ENCODE data around the gene TENT4B.
A peak's percentile ranks its signal among the peaks of the same experiment; 100 is the strongest.
"Not testable (repeated sequence)": the region's sequence is repeated elsewhere in the genome, so short reads cannot be mapped to it uniquely, and the experiment has no call there.

The TENT4B gene

DNA sequence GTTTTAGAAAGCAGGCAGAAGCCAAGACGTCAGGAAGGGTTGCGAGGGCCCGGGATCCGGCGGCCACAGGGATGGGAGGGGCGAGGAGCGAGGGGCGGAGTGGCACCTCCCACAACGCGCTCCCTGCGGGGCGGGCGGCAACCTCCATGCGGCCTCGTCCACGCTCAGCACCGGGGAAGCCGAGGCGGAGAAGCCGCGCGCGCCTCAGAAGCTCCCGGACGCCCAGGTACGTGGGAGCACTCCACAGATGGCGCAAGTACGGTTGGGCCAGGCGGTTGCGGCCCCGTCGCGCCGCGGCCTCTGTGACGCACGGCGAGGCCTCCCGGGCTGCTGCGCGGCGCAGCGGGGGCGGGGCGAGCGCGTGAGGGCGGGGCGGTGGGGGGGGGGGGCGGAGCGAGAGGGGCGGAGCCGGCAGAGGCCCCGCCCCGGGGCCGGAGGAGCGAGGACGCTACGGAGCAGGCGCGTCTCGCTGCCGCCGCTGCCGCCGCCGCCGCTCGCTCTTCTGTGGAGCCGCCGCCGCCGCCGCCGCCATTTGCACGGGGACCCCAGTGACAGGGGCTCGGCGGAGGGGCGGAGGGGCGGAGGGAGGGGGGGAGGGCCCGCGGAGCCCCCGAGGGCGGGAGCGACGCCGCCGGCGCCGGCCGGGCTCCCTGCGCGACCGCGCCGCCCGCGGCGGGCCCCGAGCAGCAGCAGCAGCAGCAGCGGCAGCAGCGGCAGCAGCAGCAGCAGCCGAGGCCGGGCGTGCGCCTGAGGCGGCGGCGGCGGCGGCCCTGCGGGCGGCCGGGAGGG, at the start of gene TENT4B:
TSS of gene TENT4B (plus strand) at position 500 of the 789 bp plus-strand sequence. CDS start 316 bp downstream, outside the sequence.
- peak; percentile 72 to 77 for DNase-seq (ENCODE audit: low read depth in 2 of 2)

DNA sequence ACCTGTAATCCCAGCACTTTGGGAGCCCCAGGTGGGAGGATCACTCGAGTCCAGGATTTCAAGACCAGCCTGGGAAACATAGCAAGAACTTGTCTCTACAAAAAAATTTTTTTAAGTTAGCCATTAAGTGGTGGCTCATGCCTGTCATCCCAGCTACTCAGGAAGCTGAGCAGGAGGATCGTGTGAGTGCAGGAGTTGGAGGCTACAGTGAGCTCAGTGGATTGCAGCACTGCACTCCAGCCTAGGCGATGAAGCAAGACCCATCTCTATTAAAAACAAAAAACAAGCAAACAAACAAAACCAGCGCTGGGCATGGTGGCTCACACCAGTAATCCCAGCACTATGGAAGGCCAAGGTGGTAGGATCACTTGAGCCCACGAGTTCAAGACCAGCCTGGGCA, 49.3 kb upstream of the TENT4B start:
- no peak for DNase-seq (ENCODE audit: low read depth in 2 of 2)

DNA sequence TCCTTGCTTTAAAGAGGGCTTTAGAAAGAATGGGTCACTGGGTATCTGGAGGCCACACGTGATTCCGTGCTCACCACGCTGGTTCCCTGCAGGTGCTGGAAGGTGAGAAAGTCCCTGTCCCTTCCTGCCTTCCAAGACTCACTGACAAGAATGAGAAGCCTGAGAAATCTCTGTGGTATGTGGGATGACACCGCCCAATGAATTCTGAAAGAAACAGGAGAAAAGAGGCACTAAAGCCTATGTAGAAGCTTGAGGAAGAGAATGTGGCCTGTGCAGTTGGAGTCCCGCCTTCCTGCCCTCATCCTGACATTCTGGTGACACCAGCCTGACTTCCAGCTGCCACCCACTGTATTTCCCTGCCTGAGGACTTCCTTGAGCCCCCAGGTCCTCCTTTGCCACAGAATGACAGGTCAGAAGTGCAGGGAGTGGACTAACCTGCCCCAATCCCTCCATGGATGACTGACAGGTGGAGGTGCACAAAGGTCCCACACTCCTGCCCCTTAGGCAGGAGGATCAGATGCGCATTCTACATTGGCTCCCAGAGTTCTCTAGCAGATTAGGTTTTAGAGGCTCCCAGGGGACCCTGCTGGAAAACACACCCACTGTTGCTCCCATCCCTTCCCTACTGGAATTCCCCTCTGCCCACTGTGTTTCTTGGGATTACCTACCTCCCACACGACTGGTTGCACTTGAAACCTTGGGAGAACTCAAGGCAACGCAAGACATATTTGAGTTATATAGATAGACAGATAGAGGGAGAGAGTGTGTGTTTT, 38.6 kb upstream of the TENT4B start:
- no peak for DNase-seq (ENCODE audit: low read depth in 2 of 2)

DNA sequence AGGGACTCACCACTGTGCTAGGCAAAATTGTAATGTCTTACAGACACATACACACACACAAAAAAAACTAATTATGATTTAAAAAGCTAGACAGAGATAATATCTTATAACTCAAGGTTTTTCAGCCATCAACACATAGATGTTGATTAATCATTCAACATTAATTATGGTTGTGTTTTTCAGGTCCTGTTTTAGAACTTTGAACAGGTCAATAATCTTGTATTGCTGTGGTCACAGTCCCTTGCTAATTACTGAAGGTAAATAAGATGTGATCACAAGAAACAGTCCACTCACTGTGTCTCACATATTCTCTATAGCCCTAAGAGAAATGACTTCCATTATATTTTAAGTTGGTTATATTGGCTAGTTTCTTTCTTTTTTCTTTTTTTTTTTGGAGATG, 32.4 kb upstream of the TENT4B start:
- DNase-seq (ENCODE audit: low read depth in 2 of 2) = no peak

DNA sequence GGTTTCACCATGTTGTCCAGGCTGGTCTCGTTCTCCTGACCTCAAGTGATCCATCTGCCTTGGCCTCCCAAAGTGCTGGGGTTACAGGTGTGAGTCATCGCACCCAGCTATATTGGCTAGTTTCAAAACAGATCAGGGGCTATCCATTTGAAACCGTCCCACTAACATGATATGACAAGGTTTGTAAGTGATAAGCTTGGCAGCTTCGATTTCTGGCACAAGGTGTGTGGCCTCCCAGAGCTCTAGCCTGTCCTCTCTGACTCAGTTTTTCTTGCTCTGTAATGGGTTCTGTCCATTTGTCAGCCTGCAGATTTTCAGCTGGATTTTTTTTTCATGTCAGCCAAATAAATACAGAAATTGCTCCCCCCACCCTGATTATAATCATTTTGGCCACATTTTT, 31.8 kb upstream of the TENT4B start:
- peak in 1 of 2 donors; percentile 2 for DNase-seq (ENCODE audit: low read depth in 2 of 2)

DNA sequence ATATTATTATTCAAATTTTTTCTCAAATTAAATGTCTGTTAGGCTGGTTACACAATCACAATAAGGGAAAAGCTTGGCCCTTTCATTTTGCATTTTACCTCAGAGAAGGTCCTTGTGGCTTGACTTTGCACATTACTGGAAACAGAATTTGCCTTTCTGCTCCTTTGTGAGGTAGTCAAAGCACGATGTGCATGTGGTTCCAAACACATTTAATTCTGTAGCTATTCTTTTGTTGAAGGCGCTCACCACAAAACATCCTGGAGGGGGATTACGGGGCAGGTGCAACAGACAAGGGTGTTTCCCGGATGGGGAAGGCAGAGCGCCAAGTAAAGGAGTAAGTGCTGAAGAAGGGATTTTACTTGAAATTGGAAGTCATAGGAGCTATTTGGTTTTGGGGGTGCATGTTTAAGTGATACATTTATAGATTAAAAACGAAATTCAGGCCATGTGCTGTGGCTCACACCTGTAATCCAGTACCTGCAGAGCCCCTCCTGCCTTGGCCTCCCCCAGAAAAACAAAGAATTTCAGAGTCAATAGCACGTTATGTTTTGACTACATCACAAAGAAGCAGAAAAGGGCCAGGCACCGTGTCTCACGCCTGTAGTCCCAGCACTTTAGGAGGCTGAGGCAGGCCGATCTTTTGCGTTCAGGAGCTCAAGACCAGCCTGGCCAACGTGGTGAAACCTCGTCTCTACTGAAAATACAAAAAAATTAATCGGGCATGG, 31.2 kb upstream of the TENT4B start:
- peak; percentile 14 to 28 for DNase-seq (ENCODE audit: low read depth in 2 of 2)

DNA sequence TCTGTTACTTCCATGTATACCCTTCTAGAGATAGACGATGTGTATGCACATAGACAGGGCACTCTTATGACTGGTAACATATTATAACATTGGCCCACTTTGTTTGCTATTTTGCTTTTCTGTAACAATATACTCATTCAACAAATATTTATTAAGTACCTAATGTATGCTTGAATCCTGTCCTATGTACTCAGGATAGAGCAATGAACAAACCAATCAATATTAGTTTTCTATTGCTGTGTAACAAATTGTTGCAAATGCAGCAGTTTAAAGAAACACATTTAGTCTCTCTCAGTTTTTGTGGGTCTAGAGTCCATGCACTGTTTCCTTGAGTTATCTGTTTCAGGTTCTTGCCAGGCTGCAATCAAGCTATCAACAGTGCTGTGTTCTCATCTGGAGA, 29.7 kb upstream of the TENT4B start:
- no peak for DNase-seq (ENCODE audit: low read depth in 2 of 2)

DNA sequence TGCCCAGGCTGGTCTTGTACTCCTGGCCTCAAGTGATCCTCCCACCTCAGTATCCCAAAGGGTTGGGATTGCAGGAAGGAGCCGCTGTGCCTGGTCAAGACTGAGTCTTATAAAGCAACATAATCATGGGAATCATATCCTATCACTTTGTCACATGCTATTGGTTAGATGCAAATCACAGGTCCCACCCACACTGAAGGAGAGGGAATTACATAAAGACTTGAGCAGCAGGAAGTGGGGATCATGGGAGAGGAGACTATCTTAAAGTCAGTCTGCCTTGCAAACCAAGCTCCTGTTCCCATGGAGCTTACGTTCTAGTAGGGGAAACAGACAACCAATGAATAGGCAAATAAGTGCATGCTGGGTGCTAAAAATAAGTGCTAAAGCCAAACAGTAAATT, 28.3 kb upstream of the TENT4B start:
- no peak for DNase-seq (ENCODE audit: low read depth in 2 of 2)

DNA sequence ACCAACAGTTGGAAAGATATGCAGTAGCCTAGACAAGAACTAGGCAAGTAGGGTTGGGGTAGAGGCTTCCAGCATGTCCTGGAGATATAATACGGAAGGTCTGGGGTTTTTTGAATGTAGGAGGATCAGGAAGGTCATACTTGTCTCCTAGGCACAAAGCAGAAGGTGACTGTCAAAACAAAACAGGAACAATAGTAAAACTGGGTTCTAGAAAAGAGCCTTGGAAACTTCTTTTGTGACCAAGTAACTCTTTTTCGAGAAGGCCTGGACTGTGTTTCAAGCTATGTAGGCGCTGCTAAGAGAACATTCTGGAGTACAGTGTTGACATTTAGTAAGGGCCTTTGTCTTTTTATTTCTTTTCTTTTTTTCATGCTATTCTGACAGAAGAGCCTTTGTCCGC, 26.9 kb upstream of the TENT4B start:
- no peak for DNase-seq (ENCODE audit: low read depth in 2 of 2)

DNA sequence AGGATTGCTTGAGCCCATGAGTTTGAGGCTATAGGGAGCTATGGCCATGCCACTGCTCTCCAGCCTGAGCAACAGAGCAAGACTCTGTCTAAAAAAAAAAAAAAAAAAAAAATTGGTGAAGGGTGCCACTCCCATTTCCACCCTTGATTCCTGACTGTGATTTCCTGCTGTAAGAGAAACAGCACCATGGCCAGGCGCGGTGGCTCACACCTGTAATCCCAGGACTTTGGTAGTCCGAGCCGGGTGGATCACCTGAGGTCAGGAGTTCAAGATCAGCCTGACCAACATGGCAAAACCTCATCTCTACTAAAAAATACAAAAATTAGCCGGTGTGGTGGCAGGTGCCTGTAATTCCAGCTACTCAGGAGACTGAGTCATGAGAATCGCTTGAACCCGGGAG, 20.5 kb upstream of the TENT4B start:
- DNase-seq (ENCODE audit: low read depth in 2 of 2) = not testable (repeated sequence)

DNA sequence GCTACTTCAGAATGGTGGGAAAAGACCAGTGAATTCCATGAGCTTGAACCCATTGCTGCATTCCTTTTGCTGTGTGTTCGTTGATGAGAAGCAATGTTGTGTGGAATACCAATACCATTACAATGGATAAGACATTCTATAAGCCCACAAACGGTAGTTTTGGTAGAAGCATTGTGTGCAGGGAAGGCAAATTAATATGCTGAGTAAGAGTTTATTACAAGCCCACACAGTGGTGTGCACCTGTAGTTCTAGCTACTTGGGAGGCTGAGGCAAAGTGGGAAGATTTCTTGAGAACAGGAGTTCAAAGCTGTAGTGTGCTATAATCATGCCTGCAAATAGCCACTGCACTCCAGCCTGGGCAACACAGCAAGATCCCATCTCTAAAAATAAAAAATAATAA, 19.9 kb upstream of the TENT4B start:
- DNase-seq (ENCODE audit: low read depth in 2 of 2) = no peak

DNA sequence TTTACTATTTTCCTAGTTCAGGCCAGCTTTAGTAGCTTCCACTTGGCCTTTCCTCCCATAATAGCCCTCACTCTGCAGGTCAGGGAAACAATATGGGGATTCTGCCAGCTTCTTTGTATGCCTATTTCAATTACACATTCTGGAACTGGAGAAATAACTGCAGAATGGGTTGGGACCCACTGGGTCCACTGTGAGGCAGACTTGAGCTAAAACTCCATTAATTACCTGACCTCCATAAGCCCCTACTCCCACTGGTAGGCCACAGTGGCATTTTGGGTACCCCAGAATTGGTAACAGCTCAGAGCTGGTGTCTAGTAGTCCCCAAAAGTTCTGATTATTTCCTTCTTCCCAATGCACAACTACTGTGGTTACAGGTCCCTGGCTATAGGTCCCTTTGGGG, 16.7 kb upstream of the TENT4B start:
- no peak for DNase-seq (ENCODE audit: low read depth in 2 of 2)

DNA sequence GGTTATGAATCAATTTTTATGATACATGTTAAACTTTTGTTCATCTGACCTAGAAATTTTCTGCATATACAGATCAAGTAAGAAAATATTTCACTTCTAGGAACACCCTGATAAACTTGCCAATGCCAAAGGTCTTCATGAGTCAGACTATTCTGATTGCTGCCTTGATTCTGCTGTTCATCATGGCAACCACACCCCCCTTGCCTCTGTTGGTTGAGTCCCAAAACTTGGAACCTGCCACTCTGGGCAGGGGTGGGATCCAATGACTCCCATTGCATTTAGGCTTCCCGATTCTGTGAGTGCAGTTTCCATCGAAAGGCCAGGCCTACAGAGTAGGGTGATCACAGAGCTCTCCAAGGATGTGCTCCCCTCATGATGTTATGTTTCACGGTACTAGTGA, 15.8 kb upstream of the TENT4B start:
- DNase-seq (ENCODE audit: low read depth in 2 of 2) = no peak

DNA sequence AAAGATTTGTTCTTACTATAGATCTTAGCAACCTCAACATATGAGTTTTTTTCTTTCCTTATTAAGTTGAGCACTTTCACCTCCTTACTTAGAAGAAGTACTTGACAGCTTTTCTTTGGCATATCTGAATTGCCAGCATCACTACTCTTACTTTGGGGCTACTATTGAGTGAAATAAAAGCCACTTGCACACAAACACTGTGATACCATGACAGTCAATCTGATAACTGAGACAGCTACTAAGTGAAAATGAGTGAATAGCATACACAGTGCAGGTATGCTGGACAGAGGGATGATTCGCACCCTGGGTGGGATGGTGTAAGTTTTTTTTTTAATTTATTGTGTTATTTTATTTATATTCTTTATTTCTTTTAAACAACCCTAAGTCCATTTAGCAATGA, 13.5 kb upstream of the TENT4B start:
- no peak for DNase-seq (ENCODE audit: low read depth in 2 of 2)

DNA sequence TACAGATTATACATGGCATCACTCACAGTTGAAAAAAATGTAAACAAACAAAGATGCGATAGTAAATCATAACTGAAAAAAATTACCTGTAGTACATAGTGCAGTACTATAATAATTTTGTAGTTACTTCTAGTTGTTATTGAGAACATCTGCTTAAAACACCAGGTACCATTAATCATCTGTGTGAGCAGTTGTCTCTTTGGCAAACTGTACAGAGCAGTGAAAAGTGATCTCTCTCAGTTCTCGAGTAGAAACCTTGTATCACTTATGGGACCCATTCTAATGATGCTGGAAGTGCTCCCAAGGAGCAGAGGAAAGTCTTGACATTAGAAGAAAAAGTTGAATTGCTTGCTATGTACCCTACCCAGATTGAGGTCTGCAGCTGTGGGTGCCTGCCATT, 8.9 kb upstream of the TENT4B start:
- DNase-seq (ENCODE audit: low read depth in 2 of 2) = no peak

DNA sequence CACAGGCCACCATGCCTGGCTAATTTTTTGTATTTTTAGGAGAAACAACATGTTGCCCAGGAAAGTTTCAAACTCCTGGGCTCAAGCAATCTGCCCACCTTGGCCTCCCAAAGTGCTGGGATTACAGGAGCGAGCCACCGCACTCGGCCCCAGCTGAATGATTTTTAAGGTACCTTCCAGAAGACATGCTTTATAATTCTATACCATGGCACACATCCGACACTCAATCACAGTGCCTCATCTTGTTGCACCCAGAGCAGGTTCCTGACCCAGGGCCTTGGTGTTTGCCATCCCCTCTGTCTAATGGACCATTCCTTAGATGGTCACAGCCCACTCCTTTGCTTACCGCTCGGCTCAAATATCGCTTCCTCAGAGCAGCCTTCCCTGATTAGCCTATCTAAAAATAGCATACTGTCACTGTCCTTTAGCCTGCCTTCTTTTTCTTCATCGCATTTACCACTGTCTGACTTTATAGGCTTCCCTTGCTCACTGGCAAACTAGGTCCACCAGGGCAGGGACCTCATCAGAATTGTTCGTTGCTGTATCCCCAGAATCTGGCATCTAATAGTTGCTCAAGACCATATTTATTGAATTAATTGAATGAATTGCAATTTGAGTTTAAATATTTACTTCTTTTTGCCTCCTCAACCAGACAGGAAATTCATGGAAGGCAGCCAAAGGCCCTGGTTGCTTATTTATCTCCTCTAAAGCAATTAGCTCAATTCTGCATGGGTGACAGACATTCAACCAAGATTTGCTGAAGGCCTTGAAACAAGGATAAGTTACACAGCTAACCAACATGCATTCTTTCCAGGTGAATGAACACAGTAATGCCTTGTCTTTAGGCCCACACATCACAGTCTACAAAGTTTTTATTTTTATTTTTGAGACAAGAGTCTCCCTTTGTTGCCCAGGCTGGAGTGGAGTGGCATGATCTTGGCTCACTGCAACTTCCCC, 6.3 kb upstream of the TENT4B start:
- no peak for DNase-seq (ENCODE audit: low read depth in 2 of 2)

DNA sequence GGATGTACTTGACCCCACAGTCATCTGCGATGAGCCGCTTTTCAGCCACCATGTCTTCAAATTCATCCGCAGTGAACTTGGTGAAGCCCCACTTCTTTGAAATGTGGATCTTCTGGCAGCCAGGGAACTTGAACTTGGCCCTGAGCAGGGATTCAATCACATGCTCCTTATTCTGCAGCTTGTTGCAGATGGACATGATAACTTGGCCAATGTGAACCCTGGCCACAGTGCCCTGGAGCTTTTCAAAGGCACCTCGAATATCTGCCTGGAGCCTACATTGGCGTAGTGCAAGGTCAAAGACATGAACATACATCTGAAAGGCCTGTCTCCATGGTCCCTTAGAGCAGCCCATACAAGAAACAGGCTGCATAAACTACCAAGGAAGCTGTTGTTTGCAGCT, 1.8 kb upstream of the TENT4B start:
- DNase-seq (ENCODE audit: low read depth in 2 of 2) = no peak

DNA sequence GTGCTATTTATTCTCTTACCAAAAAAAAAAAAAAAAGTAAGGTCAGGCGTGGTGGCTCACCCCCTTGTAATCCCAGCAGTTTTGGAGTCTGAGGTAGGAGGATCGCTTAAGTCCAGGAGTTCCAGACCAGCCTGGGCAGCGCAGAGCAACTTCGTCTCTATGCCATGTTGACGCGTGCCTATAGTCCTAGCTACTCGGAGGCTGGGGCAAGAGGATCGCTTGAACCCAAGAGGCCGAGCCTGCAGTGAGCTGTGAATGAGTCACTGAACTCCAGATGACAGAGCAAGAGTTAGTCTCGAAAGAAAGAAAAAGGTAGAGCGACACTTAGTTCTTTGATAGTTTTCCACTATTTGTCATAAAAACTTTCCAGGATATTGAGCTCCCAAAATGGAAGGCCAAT, 1.4 kb upstream of the TENT4B start:
- no peak for DNase-seq (ENCODE audit: low read depth in 2 of 2)

DNA sequence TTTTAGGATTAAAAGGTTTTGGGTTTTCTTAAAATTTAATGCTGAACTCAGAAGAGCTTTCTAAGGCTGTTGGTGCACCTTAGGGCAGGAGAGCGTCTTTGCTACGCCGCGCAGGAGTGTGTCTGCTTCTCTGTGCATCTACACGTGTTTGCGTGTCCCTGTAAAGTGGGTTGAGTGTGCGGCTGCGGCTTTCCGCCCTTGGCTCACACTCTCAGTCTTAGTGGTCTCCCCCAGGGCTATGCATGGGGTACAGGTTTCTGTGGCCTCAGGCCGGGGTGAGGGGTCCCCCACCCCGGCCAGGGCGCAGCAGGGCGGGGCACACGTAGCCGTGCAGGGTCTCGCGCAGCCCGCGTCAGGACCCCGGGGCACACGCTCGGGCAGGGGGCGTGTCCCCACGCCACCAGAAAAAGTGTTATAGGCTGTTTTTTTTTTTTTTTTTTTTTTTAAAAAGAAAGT, 727 bp upstream of the TENT4B start:
- peak; percentile 75 to 81 for DNase-seq (ENCODE audit: low read depth in 2 of 2)

DNA sequence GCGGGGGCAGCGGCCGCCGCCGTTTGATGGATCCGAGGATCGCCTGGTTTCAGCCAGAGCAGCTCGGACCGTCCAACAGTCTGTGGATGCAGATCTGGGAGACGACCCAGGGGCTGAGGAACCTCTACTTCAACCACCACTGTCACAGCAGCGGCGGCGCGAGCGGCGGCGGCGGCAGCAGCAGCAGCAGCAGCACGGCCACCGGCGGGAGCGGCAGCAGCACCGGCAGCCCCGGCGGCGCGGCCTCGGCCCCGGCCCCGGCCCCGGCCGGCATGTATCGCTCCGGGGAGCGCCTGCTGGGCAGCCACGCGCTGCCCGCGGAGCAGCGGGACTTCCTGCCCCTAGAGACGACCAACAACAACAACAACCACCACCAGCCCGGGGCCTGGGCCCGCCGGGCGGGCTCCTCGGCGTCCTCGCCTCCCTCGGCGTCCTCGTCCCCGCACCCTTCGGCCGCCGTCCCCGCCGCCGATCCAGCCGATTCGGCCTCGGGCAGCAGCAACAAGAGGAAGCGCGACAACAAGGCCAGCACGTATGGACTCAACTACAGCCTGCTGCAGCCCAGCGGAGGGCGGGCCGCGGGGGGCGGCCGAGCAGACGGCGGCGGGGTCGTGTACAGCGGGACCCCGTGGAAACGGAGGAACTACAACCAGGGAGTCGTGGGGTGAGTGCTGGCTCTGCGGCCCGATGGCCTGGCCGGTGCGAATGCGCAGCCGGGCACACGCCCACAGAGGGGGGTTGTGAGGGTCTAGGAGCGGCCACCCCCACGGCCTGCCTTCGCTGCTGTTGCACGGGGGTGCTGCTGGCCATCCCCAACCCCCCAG, 702 bp downstream of the TENT4B start:
- peak in 1 of 2 donors; percentile 20 for DNase-seq (ENCODE audit: low read depth in 2 of 2)
